ENCODE results near the gene PEF1.

PEF1 gene

DNA sequence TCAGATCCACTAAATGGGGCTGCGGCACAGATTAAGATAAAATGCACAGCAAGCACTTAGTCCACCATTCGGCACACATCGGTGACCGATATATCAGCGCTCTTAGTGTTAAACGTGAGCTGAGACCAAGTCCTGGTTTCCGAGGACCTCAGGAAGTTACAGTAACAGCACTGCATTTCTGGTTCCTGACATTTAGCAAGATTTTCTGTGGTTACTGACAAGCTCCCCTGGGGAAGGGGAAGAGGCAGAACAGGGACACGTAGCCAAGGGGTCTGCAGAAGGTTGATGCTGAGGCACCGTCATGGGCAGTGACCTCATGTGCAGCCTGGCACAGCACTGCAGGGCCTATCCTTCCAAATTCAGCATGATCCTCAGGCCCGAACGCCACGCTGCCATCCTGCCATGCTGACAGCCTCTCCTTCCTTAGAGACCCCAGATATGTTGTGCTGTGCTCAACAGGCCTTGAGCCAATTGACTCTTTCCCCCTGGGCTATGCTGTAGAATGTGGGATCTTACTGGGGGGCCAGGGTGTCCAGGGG lies 13.4 kb upstream of the PEF1 start:
- TF ChIP-seq CEBPB (IDR thresholded peaks at IDR 0.05) = no peak
- TF ChIP-seq, protein P1, sequence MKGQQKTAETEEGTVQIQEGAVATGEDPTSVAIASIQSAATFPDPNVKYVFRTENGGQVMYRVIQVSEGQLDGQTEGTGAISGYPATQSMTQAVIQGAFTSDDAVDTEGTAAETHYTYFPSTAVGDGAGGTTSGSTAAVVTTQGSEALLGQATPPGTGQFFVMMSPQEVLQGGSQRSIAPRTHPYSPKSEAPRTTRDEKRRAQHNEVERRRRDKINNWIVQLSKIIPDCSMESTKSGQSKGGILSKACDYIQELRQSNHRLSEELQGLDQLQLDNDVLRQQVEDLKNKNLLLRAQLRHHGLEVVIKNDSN (IDR thresholded peaks at IDR 0.05) = no peak

DNA sequence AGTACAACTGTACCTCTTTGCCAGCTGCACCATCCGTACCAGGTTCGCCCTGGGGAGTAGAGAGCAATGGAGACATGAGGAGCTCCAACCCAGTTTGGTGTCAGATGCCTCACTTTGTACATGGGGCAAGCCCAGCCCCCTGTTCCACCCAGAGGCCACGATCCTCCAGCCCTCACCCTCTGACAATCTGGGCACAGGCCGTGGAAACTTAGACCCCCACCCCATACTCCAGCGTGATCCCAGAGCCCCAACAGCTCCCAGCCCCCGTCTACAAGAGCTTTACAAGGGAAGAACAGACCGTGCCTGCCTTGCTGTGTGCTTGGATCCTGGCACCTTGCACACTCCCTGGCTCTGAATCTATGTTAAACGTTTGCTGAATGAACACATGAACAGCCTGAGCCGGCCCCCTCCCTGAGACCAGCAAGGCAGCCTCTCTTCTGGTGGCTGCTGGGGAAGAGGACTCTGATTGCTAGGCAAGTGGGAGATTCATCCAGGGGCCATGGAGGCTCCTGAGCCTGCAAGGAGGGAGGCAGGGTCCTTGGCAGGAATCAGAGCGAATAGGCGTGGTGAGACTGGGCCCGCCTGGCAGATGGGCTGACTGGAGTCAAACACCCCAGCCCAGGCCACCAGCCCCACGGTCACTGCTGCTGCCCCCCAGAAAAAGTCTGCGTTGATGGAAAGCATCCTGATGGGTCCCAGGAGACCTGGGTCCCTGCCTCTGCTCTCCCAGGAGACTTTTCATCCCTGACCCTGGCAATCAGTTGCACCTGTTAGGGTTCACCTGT lies 12.5 kb upstream of the PEF1 start:
- TF ChIP-seq EGR1 (IDR thresholded peaks at IDR 0.05) (no peak), YY1 (IDR thresholded peaks at IDR 0.05; ENCODE audit: low read depth) (no peak), EP300 (IDR thresholded peaks at IDR 0.05; ENCODE audit: borderline replicate concordance) (no peak), NFIC (IDR thresholded peaks at IDR 0.05) (no peak), RAD21 (IDR thresholded peaks at IDR 0.05; ENCODE audit: low read depth) (no peak), FOXM1 (IDR thresholded peaks at IDR 0.05; ENCODE audit: borderline replicate concordance, low read depth) (no peak), TCF12 (IDR thresholded peaks at IDR 0.05; ENCODE audit: low read depth) (no peak), CEBPB (IDR thresholded peaks at IDR 0.05) (no peak), TEAD4 (IDR thresholded peaks at IDR 0.05) (no peak), TAF1 (IDR thresholded peaks at IDR 0.05; ENCODE audit: low read depth) (no peak), ZBTB7A (IDR thresholded peaks at IDR 0.05; ENCODE audit: low read depth) (no peak), CREB1 (IDR thresholded peaks at IDR 0.05; ENCODE audit: low read depth) (no peak)
- TF ChIP-seq, protein P2, sequence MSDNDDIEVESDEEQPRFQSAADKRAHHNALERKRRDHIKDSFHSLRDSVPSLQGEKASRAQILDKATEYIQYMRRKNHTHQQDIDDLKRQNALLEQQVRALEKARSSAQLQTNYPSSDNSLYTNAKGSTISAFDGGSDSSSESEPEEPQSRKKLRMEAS (IDR thresholded peaks at IDR 0.05) = no peak
- TF ChIP-seq, protein P3, sequence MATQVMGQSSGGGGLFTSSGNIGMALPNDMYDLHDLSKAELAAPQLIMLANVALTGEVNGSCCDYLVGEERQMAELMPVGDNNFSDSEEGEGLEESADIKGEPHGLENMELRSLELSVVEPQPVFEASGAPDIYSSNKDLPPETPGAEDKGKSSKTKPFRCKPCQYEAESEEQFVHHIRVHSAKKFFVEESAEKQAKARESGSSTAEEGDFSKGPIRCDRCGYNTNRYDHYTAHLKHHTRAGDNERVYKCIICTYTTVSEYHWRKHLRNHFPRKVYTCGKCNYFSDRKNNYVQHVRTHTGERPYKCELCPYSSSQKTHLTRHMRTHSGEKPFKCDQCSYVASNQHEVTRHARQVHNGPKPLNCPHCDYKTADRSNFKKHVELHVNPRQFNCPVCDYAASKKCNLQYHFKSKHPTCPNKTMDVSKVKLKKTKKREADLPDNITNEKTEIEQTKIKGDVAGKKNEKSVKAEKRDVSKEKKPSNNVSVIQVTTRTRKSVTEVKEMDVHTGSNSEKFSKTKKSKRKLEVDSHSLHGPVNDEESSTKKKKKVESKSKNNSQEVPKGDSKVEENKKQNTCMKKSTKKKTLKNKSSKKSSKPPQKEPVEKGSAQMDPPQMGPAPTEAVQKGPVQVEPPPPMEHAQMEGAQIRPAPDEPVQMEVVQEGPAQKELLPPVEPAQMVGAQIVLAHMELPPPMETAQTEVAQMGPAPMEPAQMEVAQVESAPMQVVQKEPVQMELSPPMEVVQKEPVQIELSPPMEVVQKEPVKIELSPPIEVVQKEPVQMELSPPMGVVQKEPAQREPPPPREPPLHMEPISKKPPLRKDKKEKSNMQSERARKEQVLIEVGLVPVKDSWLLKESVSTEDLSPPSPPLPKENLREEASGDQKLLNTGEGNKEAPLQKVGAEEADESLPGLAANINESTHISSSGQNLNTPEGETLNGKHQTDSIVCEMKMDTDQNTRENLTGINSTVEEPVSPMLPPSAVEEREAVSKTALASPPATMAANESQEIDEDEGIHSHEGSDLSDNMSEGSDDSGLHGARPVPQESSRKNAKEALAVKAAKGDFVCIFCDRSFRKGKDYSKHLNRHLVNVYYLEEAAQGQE (IDR thresholded peaks at IDR 0.05; ENCODE audit: low read depth) = no peak
- TF ChIP-seq, protein P1 (IDR thresholded peaks at IDR 0.05) = no peak

DNA sequence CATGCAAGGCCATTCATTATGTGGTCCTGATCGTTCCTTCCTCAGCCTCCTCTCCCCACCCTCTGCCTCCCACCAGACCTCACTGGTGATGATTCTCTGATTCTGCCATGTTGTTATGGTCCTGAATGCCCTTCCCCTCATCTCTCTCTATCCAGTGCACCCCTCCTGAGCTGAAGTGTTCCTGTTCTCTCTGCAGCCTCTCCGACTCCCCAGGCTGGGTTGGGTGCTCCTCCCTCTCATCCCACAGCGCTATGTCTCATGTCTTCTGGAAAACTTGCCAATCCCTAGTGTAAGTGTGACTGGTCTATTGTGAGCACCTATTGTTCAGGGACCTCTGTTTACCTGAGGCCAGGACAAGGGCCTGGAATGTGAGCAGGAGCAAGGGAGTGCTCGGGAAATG lies 11.1 kb upstream of the PEF1 start:
- TF ChIP-seq, protein P1 (IDR thresholded peaks at IDR 0.05) = no peak
- no peak for TF ChIP-seq TEAD4 (IDR thresholded peaks at IDR 0.05)
- TF ChIP-seq TCF12 (IDR thresholded peaks at IDR 0.05; ENCODE audit: low read depth) = no peak
- no peak for TF ChIP-seq CEBPB (IDR thresholded peaks at IDR 0.05)
- TF ChIP-seq NFIC (IDR thresholded peaks at IDR 0.05) = no peak
- no peak for TF ChIP-seq TAF1 (IDR thresholded peaks at IDR 0.05; ENCODE audit: low read depth)

DNA sequence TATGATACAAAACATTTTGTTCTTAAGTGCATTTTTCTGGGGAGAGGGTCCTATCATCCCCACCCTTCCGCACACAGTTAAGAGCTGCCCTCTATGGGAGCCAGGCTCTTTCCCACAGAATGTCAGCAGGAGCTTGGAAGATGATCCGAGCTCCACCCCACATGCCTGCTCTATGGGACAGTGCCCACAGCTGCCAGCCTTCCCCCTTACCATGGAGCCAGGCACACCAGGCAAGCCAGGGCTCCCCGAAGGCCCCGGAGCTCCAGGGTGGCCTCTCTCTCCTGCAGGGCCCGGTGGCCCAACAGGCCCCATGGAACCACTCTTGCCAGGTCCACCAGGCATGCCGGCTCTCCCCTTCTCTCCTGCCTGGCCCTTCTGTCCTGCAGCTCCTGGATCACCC lies 10.4 kb upstream of the PEF1 start:
- TF ChIP-seq NFIC (IDR thresholded peaks at IDR 0.05) = no peak
- no peak for TF ChIP-seq FOXM1 (IDR thresholded peaks at IDR 0.05; ENCODE audit: borderline replicate concordance, low read depth)
- TF ChIP-seq YY1 (IDR thresholded peaks at IDR 0.05; ENCODE audit: low read depth) = no peak
- no peak for TF ChIP-seq EP300 (IDR thresholded peaks at IDR 0.05; ENCODE audit: borderline replicate concordance)
- no peak for TF ChIP-seq CREB1 (IDR thresholded peaks at IDR 0.05; ENCODE audit: low read depth)
- TF ChIP-seq CEBPB (IDR thresholded peaks at IDR 0.05) = no peak
- no peak for TF ChIP-seq TCF12 (IDR thresholded peaks at IDR 0.05; ENCODE audit: low read depth)
- TF ChIP-seq, protein P2 (IDR thresholded peaks at IDR 0.05) = no peak

DNA sequence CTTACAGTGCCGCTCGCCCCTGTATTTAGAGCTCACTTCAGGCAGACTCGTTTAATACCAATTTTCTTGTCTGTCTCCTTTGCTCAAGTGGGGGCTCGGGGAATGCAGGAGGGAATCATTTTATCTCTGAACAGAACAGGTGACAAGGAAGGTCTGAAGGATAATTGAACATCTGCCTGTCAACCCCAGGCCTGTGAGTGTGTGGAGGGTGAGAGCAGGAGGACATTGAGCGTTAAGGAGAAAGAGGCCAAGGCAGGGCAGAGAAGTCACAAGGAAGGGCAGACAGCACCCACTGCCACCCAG lies 9.7 kb upstream of the PEF1 start:
- TF ChIP-seq EGR1 (IDR thresholded peaks at IDR 0.05) = no peak

DNA sequence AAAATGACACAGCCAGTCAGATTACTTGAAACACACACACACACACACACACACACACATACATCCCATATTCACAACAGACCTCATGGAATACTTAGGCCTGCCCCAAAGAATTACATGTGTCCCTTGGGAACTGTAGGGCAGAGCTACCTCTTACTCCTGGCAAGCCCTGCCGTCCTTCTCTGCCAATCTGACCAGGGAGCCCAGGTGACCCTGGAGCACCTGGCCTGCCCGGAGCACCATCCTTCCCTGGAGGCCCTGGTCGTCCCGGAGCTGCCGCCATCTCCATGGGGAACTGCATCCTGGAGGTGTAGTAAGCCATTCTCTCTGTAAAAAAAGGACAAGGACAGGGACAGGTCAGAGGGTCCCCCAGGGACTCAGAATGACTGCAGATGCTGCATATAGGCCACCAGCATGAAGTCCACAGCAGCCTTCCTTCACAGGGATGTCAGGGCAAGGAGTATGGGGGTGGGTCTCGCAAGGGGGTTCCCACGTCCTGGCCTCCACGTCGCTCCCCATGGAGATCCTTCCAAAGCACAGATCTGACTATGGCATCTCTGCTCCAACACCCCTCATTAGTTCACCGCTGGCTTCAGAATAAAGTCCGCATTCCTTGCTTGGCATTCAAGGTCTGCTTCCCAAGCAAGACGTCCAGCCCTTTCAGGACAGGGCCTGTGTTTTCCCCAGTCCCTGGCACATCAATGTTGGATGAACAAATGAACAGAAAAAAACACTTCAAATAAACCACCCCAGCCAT lies 9.2 kb upstream of the PEF1 start:
- no peak for TF ChIP-seq CEBPB (IDR thresholded peaks at IDR 0.05)
- TF ChIP-seq ZBTB7A (IDR thresholded peaks at IDR 0.05; ENCODE audit: low read depth) = no peak
- no peak for TF ChIP-seq TAF1 (IDR thresholded peaks at IDR 0.05; ENCODE audit: low read depth)
- TF ChIP-seq TEAD4 (IDR thresholded peaks at IDR 0.05) = no peak

DNA sequence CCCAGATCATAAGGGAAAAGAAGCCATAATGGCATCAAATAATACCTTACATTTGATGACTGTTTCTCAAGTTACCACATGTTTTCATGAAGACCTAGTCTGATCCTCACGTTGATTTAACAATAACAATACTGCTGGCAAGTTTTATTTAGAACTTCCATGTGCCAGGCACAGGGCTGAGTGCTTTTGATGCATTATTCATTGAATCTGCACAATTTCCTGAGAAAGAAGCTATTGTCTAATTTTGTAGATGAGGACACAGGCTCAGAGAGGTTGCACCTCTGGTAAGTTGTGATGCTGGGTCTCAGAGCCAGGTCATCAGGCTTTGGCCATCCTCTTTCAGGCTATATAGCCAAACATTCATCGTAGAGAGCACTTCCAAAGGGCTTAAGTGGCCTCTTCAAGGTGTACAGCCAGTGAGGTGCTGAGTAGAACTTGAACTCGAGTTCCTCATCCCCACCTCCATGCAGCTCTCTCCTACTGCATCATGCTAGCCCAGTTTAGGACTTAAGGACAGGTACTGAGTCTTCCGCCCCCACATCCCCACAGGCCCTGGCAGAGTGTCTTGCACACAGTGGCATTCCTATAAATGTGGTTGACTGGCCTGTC lies 8.3 kb upstream of the PEF1 start:
- TF ChIP-seq, protein P3 (IDR thresholded peaks at IDR 0.05; ENCODE audit: low read depth) = no peak
- TF ChIP-seq YY1 (IDR thresholded peaks at IDR 0.05; ENCODE audit: low read depth) = no peak
- no peak for TF ChIP-seq ZBTB7A (IDR thresholded peaks at IDR 0.05; ENCODE audit: low read depth)
- no peak for TF ChIP-seq CREB1 (IDR thresholded peaks at IDR 0.05; ENCODE audit: low read depth)
- no peak for TF ChIP-seq RAD21 (IDR thresholded peaks at IDR 0.05; ENCODE audit: low read depth)
- TF ChIP-seq EGR1 (IDR thresholded peaks at IDR 0.05) = no peak
- no peak for TF ChIP-seq TCF12 (IDR thresholded peaks at IDR 0.05; ENCODE audit: low read depth)
- TF ChIP-seq FOXM1 (IDR thresholded peaks at IDR 0.05; ENCODE audit: borderline replicate concordance, low read depth) = no peak
